Mesothelial cell of epicardium (in vitro differentiated cells): ENCODE data around the gene KIR3DL1. TPM values are rescaled to one million over a fixed set of nuclear protein-coding genes. Genes with fewer than 3 reads are reported as not detected.
"Not testable (repeated sequence)": the region's sequence is repeated elsewhere in the genome, so short reads cannot be mapped to it uniquely, and the experiment has no call there.

Experiments
- DNase-seq, 2 experiments: peaks; one replicate each; pipeline ENCODE4 v3.0.0; 2021; ENCODE audit warnings: low spot score in 2 of 2; ENCODE audit not compliant: unreplicated experiment in 2 of 2
- H3K27ac Mint-ChIP-seq: 2 replicates; pipeline ENCODE4 v1.8.0; 2021; ENCODE audit warnings: mixed read lengths
- H3K27me3 Mint-ChIP-seq: 2 replicates; pipeline ENCODE4 v1.8.0; 2021; ENCODE audit warnings: low read depth, mixed read lengths
- H3K36me3 Mint-ChIP-seq: 2 replicates; pipeline ENCODE4 v1.8.0; 2021; ENCODE audit warnings: mixed read lengths
- H3K4me1 Mint-ChIP-seq: 2 replicates; pipeline ENCODE4 v1.8.0; 2021; ENCODE audit warnings: mixed read lengths
- H3K4me3 Mint-ChIP-seq: 2 replicates; pipeline ENCODE4 v1.8.0; 2021; ENCODE audit warnings: mild to moderate bottlenecking, moderate library complexity, mixed read lengths
- H3K9me3 Mint-ChIP-seq: 2 replicates; pipeline ENCODE4 v1.8.0; 2021; ENCODE audit warnings: mixed read lengths
- CTCF ChIP-seq: fragments of 200-600 bp; sonication (generic); IDR thresholded peaks from one replicate; pipeline ENCODE4 v1.5.0; 2021; ENCODE audit warnings: antibody characterized with exemption; ENCODE audit not compliant: unreplicated experiment
- total RNA-seq: library from RNA; stranded (reverse); gene quantifications from 3 replicates; pipeline ENCODE4 v1.2.1, GENCODE V29; 2021

The KIR3DL1 gene
- total RNA-seq, 1 donor from 2014 or later, result not detected

GRCh38 chr19:54835126-54835525 is 18.9 kb downstream of the KIR3DL1 start:
- H3K36me3 Mint-ChIP-seq, H3K4me1 Mint-ChIP-seq, H3K27me3 Mint-ChIP-seq, H3K4me3 Mint-ChIP-seq, DNase-seq, H3K27ac Mint-ChIP-seq: not testable (repeated sequence)
- peaks cover 62% of the 10 kb centered on the region for H3K9me3 Mint-ChIP-seq

- H3K4me3 Mint-ChIP-seq, H3K27me3 Mint-ChIP-seq, DNase-seq, H3K36me3 Mint-ChIP-seq, H3K27ac Mint-ChIP-seq, H3K4me1 Mint-ChIP-seq: not testable (repeated sequence)
- H3K9me3 Mint-ChIP-seq, result peaks cover 43% of the 10 kb centered on the region
Measured at GRCh38 chr19:54837522-54837921, 21.3 kb downstream of the KIR3DL1 start.

GRCh38 chr19:54843171-54843570 is 26.9 kb downstream of the KIR3DL1 start:
- H3K9me3 Mint-ChIP-seq, result peaks cover 42% of the 10 kb centered on the region

GRCh38 chr19:54850061-54850640 is 33.9 kb downstream of the KIR3DL1 start, which contains the start of gene KIR3DL2:
KIR3DL2 (plus strand) TSS chr19:54850443; CDS start chr19:54850476, 33 bp downstream.
- H3K4me1 Mint-ChIP-seq, H3K4me3 Mint-ChIP-seq, H3K27me3 Mint-ChIP-seq, H3K27ac Mint-ChIP-seq, H3K36me3 Mint-ChIP-seq, DNase-seq: not testable (repeated sequence)
- peaks cover 77% of the 10 kb centered on the region for H3K9me3 Mint-ChIP-seq

More at GRCh38 chr19:54843171-54843570, 26.9 kb downstream of the KIR3DL1 start:
- not testable (repeated sequence) for H3K27ac Mint-ChIP-seq, H3K4me3 Mint-ChIP-seq, H3K36me3 Mint-ChIP-seq, DNase-seq, H3K4me1 Mint-ChIP-seq, H3K27me3 Mint-ChIP-seq

GRCh38 chr19:54850930-54851329 is 34.7 kb downstream of the KIR3DL1 start:
- H3K4me1 Mint-ChIP-seq, result no peaks in the 10 kb centered on the region
- no peak for TF ChIP-seq CTCF
- H3K27ac Mint-ChIP-seq, result no peak overlapping the region
- no peaks in the 10 kb centered on the region for H3K27me3 Mint-ChIP-seq
- H3K4me3 Mint-ChIP-seq, result no peak overlapping the region
- H3K9me3 Mint-ChIP-seq, result peaks cover 79% of the 10 kb centered on the region
- H3K36me3 Mint-ChIP-seq, result peaks cover 3% of the 10 kb centered on the region
- no peak for DNase-seq

- Mint-ChIP-seq H3K4me3 (no peak overlapping the region), H3K9me3 (peaks cover 78% of the 10 kb centered on the region), H3K36me3 (peaks cover 3% of the 10 kb centered on the region)
Measured at GRCh38 chr19:54851353-54851752, 35.1 kb downstream of the KIR3DL1 start.

GRCh38 chr19:54855241-54855640 is 39.0 kb downstream of the KIR3DL1 start:
- H3K27me3 Mint-ChIP-seq, H3K27ac Mint-ChIP-seq, H3K4me1 Mint-ChIP-seq, H3K36me3 Mint-ChIP-seq, H3K4me3 Mint-ChIP-seq, DNase-seq: not testable (repeated sequence)
- peaks cover 70% of the 10 kb centered on the region for H3K9me3 Mint-ChIP-seq

More at GRCh38 chr19:54851353-54851752, 35.1 kb downstream of the KIR3DL1 start:
- Mint-ChIP-seq H3K27me3 (no peaks in the 10 kb centered on the region), H3K4me1 (no peaks in the 10 kb centered on the region), H3K27ac (no peak overlapping the region)
- DNase-seq, result no peak
- no peak for TF ChIP-seq CTCF

- not testable (repeated sequence) for H3K36me3 Mint-ChIP-seq, H3K4me3 Mint-ChIP-seq, H3K27ac Mint-ChIP-seq, H3K4me1 Mint-ChIP-seq, DNase-seq, H3K27me3 Mint-ChIP-seq
- peaks cover 55% of the 10 kb centered on the region for H3K9me3 Mint-ChIP-seq
Measured at GRCh38 chr19:54858476-54858875, 42.2 kb downstream of the KIR3DL1 start.

GRCh38 chr19:54859421-54859820 is 43.2 kb downstream of the KIR3DL1 start:
- DNase-seq, H3K4me1 Mint-ChIP-seq, H3K36me3 Mint-ChIP-seq, H3K27me3 Mint-ChIP-seq, H3K4me3 Mint-ChIP-seq, H3K27ac Mint-ChIP-seq: not testable (repeated sequence)
- H3K9me3 Mint-ChIP-seq, result peaks cover 47% of the 10 kb centered on the region

GRCh38 chr19:54863459-54863858 is 47.2 kb downstream of the KIR3DL1 start:
- peaks cover 43% of the 10 kb centered on the region for H3K9me3 Mint-ChIP-seq
- not testable (repeated sequence) for H3K27ac Mint-ChIP-seq, H3K4me3 Mint-ChIP-seq, H3K27me3 Mint-ChIP-seq, H3K4me1 Mint-ChIP-seq, H3K36me3 Mint-ChIP-seq, DNase-seq
